H9 (cell line): ENCODE results near the gene APOBEC3B. TPM values are rescaled to one million over a fixed set of nuclear protein-coding genes. Genes with fewer than 3 reads are reported as not detected.

Source experiments
- DNase-seq: peaks from one replicate; pipeline ENCODE4 v3.0.0-alpha.2; 2017
- H2AFZ ChIP-seq: one replicate; pipeline ENCODE4 v1.6.1; 2013; ENCODE audit warnings: mild to moderate bottlenecking, low read length, control low read depth, moderate library complexity
- H2AK5ac ChIP-seq: 2 replicates; pipeline ENCODE4 v1.6.1; 2013; ENCODE audit warnings: low read length, control low read depth, mixed read lengths; ENCODE audit not compliant: insufficient read length
- H2BK120ac ChIP-seq: one replicate; pipeline ENCODE4 v1.6.1; 2013; ENCODE audit warnings: low read depth, mild to moderate bottlenecking, low read length, control low read depth, inconsistent platforms; ENCODE audit not compliant: poor library complexity, severe bottlenecking
- H2BK12ac ChIP-seq: 2 replicates; pipeline ENCODE4 v1.6.1; 2013; ENCODE audit warnings: low read length, control low read depth, mixed read lengths, low read depth; ENCODE audit not compliant: insufficient read length
- H2BK15ac ChIP-seq: 2 replicates; pipeline ENCODE4 v1.6.1; 2013; ENCODE audit warnings: low read depth, low read length, control low read depth
- H2BK20ac ChIP-seq: one replicate; pipeline ENCODE4 v1.6.1; 2013; ENCODE audit warnings: low read depth, mild to moderate bottlenecking, low read length, control low read depth, inconsistent platforms; ENCODE audit not compliant: poor library complexity, severe bottlenecking
- H2BK5ac ChIP-seq: 2 replicates; pipeline ENCODE4 v1.6.1; 2013; ENCODE audit warnings: low read length, control low read depth, mixed read lengths; ENCODE audit not compliant: insufficient read length
- H3K14ac ChIP-seq: 2 replicates; pipeline ENCODE4 v1.6.1; 2013; ENCODE audit warnings: low read length, control low read depth; ENCODE audit not compliant: insufficient read depth
- H3K18ac ChIP-seq: 2 replicates; pipeline ENCODE4 v1.6.1; 2013; ENCODE audit warnings: low read depth, mild to moderate bottlenecking, mixed read lengths, low read length, control low read depth; ENCODE audit not compliant: insufficient read length
- H3K23ac ChIP-seq: 2 replicates; pipeline ENCODE4 v1.6.1; 2013; ENCODE audit warnings: low read length, control low read depth, mixed read lengths, low read depth; ENCODE audit not compliant: insufficient read length
- H3K23me2 ChIP-seq: 2 replicates; pipeline ENCODE4 v1.6.1; 2013; ENCODE audit warnings: low read depth, mild to moderate bottlenecking, mixed read lengths, low read length, control low read depth; ENCODE audit not compliant: insufficient read length, poor library complexity, severe bottlenecking
- H3K27ac ChIP-seq: 2 replicates; pipeline ENCODE4 v1.5.1; 2013; ENCODE audit warnings: low read length, control low read depth, mixed read lengths, low read depth; ENCODE audit not compliant: insufficient read length
- H3K27me3 ChIP-seq: 2 replicates; pipeline ENCODE4 v1.6.1; 2013; ENCODE audit warnings: low read length, control low read depth, inconsistent platforms; ENCODE audit not compliant: insufficient read depth
- H3K4ac ChIP-seq: 2 replicates; pipeline ENCODE4 v1.6.1; 2013; ENCODE audit warnings: low read depth, mild to moderate bottlenecking, control low read depth, inconsistent platforms, low read length, moderate library complexity
- H3K4me1 ChIP-seq: 2 replicates; pipeline ENCODE4 v1.6.1; 2013; ENCODE audit warnings: low read length, control low read depth, inconsistent platforms; ENCODE audit not compliant: insufficient read depth
- H3K4me2 ChIP-seq: 2 replicates; pipeline ENCODE4 v1.6.1; 2013; ENCODE audit warnings: low read length, control low read depth, mixed read lengths; ENCODE audit not compliant: insufficient read length, insufficient read depth
- H3K56ac ChIP-seq: 2 replicates; pipeline ENCODE4 v1.6.1; 2013; ENCODE audit warnings: low read depth, mild to moderate bottlenecking, mixed read lengths, low read length, control low read depth; ENCODE audit not compliant: insufficient read length
- H3K79me1 ChIP-seq: 2 replicates; pipeline ENCODE4 v1.6.1; 2013; ENCODE audit warnings: low read depth, mild to moderate bottlenecking, moderate library complexity, low read length, control low read depth, inconsistent platforms; ENCODE audit not compliant: insufficient read depth, poor library complexity, severe bottlenecking
- H3K79me2 ChIP-seq: 2 replicates; pipeline ENCODE4 v1.6.1; 2013; ENCODE audit warnings: low read length, control low read depth, inconsistent platforms; ENCODE audit not compliant: insufficient read depth
- H3K9ac ChIP-seq: 2 replicates; pipeline ENCODE4 v1.6.1; 2013; ENCODE audit warnings: low read length, control low read depth, mixed read lengths; ENCODE audit not compliant: insufficient read length; ENCODE audit errors: extremely low read depth
- H3K9me3 ChIP-seq: one replicate; pipeline ENCODE4 v1.6.1; 2013; ENCODE audit warnings: low read depth, low read length, inconsistent platforms; ENCODE audit not compliant: control insufficient read depth
- H3T11ph ChIP-seq: one replicate; pipeline ENCODE4 v1.6.1; 2013; ENCODE audit warnings: mild to moderate bottlenecking, low read length, control low read depth, inconsistent platforms
- H4K20me1 ChIP-seq: one replicate; pipeline ENCODE4 v1.6.1; 2013; ENCODE audit not compliant: control insufficient read depth, insufficient read length, insufficient read depth
- H4K5ac ChIP-seq: 2 replicates; pipeline ENCODE4 v1.6.1; 2013; ENCODE audit warnings: low read depth, mild to moderate bottlenecking, mixed read lengths, low read length, control low read depth; ENCODE audit not compliant: insufficient read length
- H4K8ac ChIP-seq: replicated peaks from 2 replicates; pipeline ENCODE4 v1.6.1; 2013; ENCODE audit warnings: low read length, control low read depth, mixed read lengths, low read depth; ENCODE audit not compliant: insufficient read length
- H4K91ac ChIP-seq: 2 replicates; pipeline ENCODE4 v1.6.1; 2013; ENCODE audit warnings: low read depth, mild to moderate bottlenecking, moderate library complexity, mixed read lengths, low read length, control low read depth; ENCODE audit not compliant: insufficient read length
- H3K27ac Mint-ChIP-seq, 3 experiments: 2 replicates in 2 of 3; 3 replicates in 1 of 3; pipeline ENCODE4 v1.8.0; 2020 to 2021; ENCODE audit warnings: mixed read lengths in 3 of 3, mild to moderate bottlenecking in 1 of 3, moderate library complexity in 1 of 3
- H3K27me3 Mint-ChIP-seq: 2 replicates; pipeline ENCODE4 v1.8.0; 2021; ENCODE audit warnings: low read depth, mild to moderate bottlenecking, moderate library complexity, mixed read lengths
- H3K36me3 Mint-ChIP-seq, 3 experiments: 2 replicates in 2 of 3; 3 replicates in 1 of 3; pipeline ENCODE4 v1.8.0; 2020 to 2021; ENCODE audit warnings: low read depth in 3 of 3, mixed read lengths in 3 of 3; ENCODE audit not compliant: insufficient read depth in 1 of 3
- H3K4me1 Mint-ChIP-seq, 2 experiments: 2 replicates each; pipeline ENCODE4 v1.8.0; 2020; ENCODE audit warnings: mixed read lengths in 2 of 2
- H3K4me3 Mint-ChIP-seq, 2 experiments: 2 replicates in 1 of 2; 3 replicates in 1 of 2; pipeline ENCODE4 v1.8.0; 2020 to 2021; ENCODE audit warnings: mild to moderate bottlenecking in 2 of 2, mixed read lengths in 2 of 2, moderate library complexity in 1 of 2
- H3K9me3 Mint-ChIP-seq, 2 experiments: 2 replicates in 1 of 2; 3 replicates in 1 of 2; pipeline ENCODE4 v1.8.0; 2020; ENCODE audit warnings: mild to moderate bottlenecking in 2 of 2, mixed read lengths in 2 of 2, moderate library complexity in 1 of 2
- CTCF ChIP-seq: fragments of 200-600 bp; sonication (generic); conservative IDR thresholded peaks from 3 replicates; pipeline ENCODE4 v1.8.0; 2021; ENCODE audit warnings: antibody characterized with exemption, mild to moderate bottlenecking
- WGBS: extraction: QIAGEN DNeasy Blood & Tissue Kit; methylation state at CpG from one replicate; pipeline ENCODE4 v1.1.7; 2013; ENCODE audit warnings: missing lambda C conversion rate, low lambda C conversion rate, mixed read lengths; ENCODE audit not compliant: insufficient read length; ENCODE audit errors: extremely low coverage; 5-methylcytosine and 5-hydroxymethylcytosine counted together
- total RNA-seq: library from RNA; stranded (reverse); gene quantifications from 2 replicates; pipeline ENCODE4 v1.2.1, GENCODE V29; 2021

Gene APOBEC3B
- total RNA-seq, 1 experiment from 2014 or later, result 29.0 TPM

GRCh38 chr22:39026509-39027150 is 44.5 kb downstream of the APOBEC3B start:
- no peak overlapping the region for H2BK15ac ChIP-seq
- no peak overlapping the region for H4K5ac ChIP-seq
- H3K4me1 ChIP-seq, result no peaks in the 10 kb centered on the region; the same call in 1 of the 2 replicates
- H3K79me2 ChIP-seq, result no peaks in the 10 kb centered on the region
- no peaks in the 10 kb centered on the region for H3K27me3 Mint-ChIP-seq
- no peak overlapping the region for H3K14ac ChIP-seq
- H3K27me3 ChIP-seq, result no peaks in the 10 kb centered on the region
- no peak overlapping the region for H3K4me3 Mint-ChIP-seq
- no peak overlapping the region for H3K56ac ChIP-seq
- no peak overlapping the region for H3T11ph ChIP-seq
- H2AK5ac ChIP-seq, result no peak overlapping the region
- H2AFZ ChIP-seq, result no peak overlapping the region
- TF ChIP-seq CTCF, result no peak
- no peak overlapping the region for H2BK120ac ChIP-seq
- H3K23ac ChIP-seq, result no peak overlapping the region
- no peak overlapping the region for H2BK12ac ChIP-seq
- H3K4me1 Mint-ChIP-seq, result peaks cover 32 to 55% of the 10 kb centered on the region in 2 experiments
- no peaks in the 10 kb centered on the region for H3K23me2 ChIP-seq
- H3K27ac ChIP-seq, result no peak overlapping the region
- peaks cover 6 to 28% (median 19%) of the 10 kb centered on the region in 3 experiments for H3K36me3 Mint-ChIP-seq
- no peaks in the 10 kb centered on the region for H3K79me1 ChIP-seq
- no peak overlapping the region for H3K9ac ChIP-seq
- WGBS, result no CpG with 5 or more reads among the region's 12 CpGs
- H4K20me1 ChIP-seq, result no peaks in the 10 kb centered on the region
- no peak overlapping the region for H3K4ac ChIP-seq
- no peak overlapping the region for H4K91ac ChIP-seq
- no peak overlapping the region for H2BK5ac ChIP-seq
- no peak overlapping the region for H3K18ac ChIP-seq
- H3K9me3 Mint-ChIP-seq, result no peaks in the 10 kb centered on the region
- no peak overlapping the region for H3K4me2 ChIP-seq
- H3K27ac Mint-ChIP-seq, result peak overlapping the region in 1 of 3 experiments; percentile 64; a peak in 1 of 7 replicates
- no peak overlapping the region for H4K8ac ChIP-seq
- DNase-seq, result no peak
- H3K9me3 ChIP-seq, result no peaks in the 10 kb centered on the region
- H2BK20ac ChIP-seq, result no peak overlapping the region
